Measurements from ENCODE around the gene ADAMTS1. TPM values are rescaled to one million over a fixed set of nuclear protein-coding genes. Genes with fewer than 3 reads are reported as not detected.
A peak's percentile ranks its signal among the peaks of the same experiment; 100 is the strongest.

Gene ADAMTS1
- total and polyA plus RNA-seq, 8 donors, result 12.2 to 268 (median 49.6) TPM

DNA sequence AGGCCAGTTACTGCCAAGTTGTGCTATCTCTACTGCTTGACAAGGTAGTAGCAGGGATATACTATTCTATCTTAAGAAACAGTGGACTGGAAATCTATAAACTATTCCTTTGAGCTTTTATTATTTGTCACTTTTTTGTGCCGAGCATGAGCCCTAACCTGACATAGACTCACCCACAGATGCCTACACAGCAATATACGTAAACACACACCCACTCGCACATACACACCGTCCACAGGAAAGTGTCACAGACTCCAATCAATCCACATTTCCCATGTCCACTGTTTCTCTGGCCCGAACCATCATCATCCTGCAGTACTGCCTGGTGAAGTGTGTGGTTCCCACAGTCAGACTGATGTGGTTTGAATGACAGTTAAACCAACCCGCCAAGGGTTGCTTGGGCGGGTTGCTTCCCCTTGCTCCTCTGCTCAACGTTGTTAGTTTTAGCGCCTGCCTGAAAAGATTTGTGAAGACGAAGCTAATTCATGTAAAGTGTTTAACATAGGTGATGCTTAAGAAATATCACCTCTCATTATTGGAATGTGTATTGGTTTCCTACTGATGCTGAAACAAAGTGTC is 47.2 kb downstream of the ADAMTS1 start:
- no peak for DNase-seq
- H3K27ac ChIP-seq, result peak overlapping the region in 2 of 5 donors; percentile 56 to 66
- 86 to 96% (median 94%) methylated on average over 10 of the region's 10 CpGs for WGBS, 5 donors

GRCh38 chr21:26795866-26796329 is 49.3 kb downstream of the ADAMTS1 start:
- intact Hi-C loops (cut with DNase I; ENCODE audit: low total_unique reads), result no loop called here
- H3K4me1 ChIP-seq, result peaks cover 0 to 13% (median 7%) of the 10 kb centered on the region in 4 donors

More for the DNA sequence above, 47.2 kb downstream of the ADAMTS1 start:
- Histone ChIP-seq H3K4me1 (peaks cover 0 to 13% (median 6%) of the 10 kb centered on the region in 4 donors), H3K4me3 (no peak overlapping the region), H3K27me3 (no peaks in the 10 kb centered on the region), H3K9me3 (no peaks in the 10 kb centered on the region), H3K36me3 (no peaks in the 10 kb centered on the region)
- intact Hi-C loops (cut with DNase I; ENCODE audit: low total_unique reads), result no loop called here
- TF ChIP-seq POLR2A (IDR thresholded peaks at IDR 0.05) (no peak), EP300 (IDR thresholded peaks at IDR 0.05) (no peak), POLR2AphosphoS5 (IDR thresholded peaks at IDR 0.05) (no peak)
- TF ChIP-seq, protein P1, sequence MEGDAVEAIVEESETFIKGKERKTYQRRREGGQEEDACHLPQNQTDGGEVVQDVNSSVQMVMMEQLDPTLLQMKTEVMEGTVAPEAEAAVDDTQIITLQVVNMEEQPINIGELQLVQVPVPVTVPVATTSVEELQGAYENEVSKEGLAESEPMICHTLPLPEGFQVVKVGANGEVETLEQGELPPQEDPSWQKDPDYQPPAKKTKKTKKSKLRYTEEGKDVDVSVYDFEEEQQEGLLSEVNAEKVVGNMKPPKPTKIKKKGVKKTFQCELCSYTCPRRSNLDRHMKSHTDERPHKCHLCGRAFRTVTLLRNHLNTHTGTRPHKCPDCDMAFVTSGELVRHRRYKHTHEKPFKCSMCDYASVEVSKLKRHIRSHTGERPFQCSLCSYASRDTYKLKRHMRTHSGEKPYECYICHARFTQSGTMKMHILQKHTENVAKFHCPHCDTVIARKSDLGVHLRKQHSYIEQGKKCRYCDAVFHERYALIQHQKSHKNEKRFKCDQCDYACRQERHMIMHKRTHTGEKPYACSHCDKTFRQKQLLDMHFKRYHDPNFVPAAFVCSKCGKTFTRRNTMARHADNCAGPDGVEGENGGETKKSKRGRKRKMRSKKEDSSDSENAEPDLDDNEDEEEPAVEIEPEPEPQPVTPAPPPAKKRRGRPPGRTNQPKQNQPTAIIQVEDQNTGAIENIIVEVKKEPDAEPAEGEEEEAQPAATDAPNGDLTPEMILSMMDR (IDR thresholded peaks at IDR 0.05), result no peak

DNA sequence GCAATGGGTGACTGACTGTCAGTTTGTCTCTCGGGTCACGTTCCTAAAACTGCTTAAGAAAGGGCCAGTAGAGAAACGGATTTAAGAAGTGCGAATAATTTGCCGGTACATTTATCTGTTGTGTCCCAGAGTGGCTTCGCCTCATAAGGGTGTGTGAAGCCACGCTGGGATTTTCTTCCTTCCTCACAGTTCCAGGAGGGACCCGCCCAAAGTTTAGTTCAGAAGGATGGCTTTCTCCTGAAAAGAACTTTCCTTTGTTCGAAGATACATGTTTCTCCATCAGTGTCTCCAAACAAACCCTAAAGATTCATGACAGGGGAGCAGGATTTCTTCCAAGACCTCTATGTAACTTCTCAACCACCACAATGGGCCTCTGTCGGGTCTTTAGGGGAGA is 49.8 kb downstream of the ADAMTS1 start:
- H3K9me3 ChIP-seq, result no peaks in the 10 kb centered on the region
- 72 to 83% (median 81%) methylated on average over 10 of the region's 10 CpGs for WGBS, 5 donors
- DNase-seq, result no peak
- no peaks in the 10 kb centered on the region for H3K36me3 ChIP-seq
- TF ChIP-seq POLR2AphosphoS5 (IDR thresholded peaks at IDR 0.05) (no peak), EP300 (IDR thresholded peaks at IDR 0.05) (no peak), POLR2A (IDR thresholded peaks at IDR 0.05) (no peak)
- TF ChIP-seq, protein P1 (IDR thresholded peaks at IDR 0.05), result no peak
- no peaks in the 10 kb centered on the region for H3K27me3 ChIP-seq
- intact Hi-C loops (cut with DNase I; ENCODE audit: low total_unique reads), result no loop called here
- peak overlapping the region; percentile 20 to 66 (median 53) for H3K27ac ChIP-seq
- H3K4me3 ChIP-seq, result no peak overlapping the region
- H3K4me1 ChIP-seq, result peaks cover 0 to 13% (median 8%) of the 10 kb centered on the region in 4 donors

More at GRCh38 chr21:26795866-26796329, 49.3 kb downstream of the ADAMTS1 start:
- H3K9me3 ChIP-seq, result no peaks in the 10 kb centered on the region
- peak; percentile 39 to 53 (median 41) for TF ChIP-seq POLR2AphosphoS5 (IDR thresholded peaks at IDR 0.05)
- TF ChIP-seq, protein P1 (IDR thresholded peaks at IDR 0.05), result no peak
- TF ChIP-seq POLR2A (IDR thresholded peaks at IDR 0.05), result no peak
- TF ChIP-seq EP300 (IDR thresholded peaks at IDR 0.05), result peak; percentile 49
- DNase-seq, result peak; percentile 32 to 90
- no peaks in the 10 kb centered on the region for H3K27me3 ChIP-seq
- H3K4me3 ChIP-seq, result no peak overlapping the region
- no peaks in the 10 kb centered on the region for H3K36me3 ChIP-seq
- peak overlapping the region; percentile 20 to 66 (median 56) for H3K27ac ChIP-seq
- 30 to 42% (median 35%) methylated on average over 6 of the region's 6 CpGs for WGBS, 5 donors

GRCh38 chr21:26794597-26795411 is 50.4 kb downstream of the ADAMTS1 start:
- no peaks in the 10 kb centered on the region for H3K36me3 ChIP-seq
- no peak for DNase-seq
- peaks cover 0 to 14% (median 10%) of the 10 kb centered on the region in 4 donors for H3K4me1 ChIP-seq
- TF ChIP-seq POLR2A (IDR thresholded peaks at IDR 0.05) (no peak), POLR2AphosphoS5 (IDR thresholded peaks at IDR 0.05) (no peak), EP300 (IDR thresholded peaks at IDR 0.05) (no peak)
- TF ChIP-seq, protein P1 (IDR thresholded peaks at IDR 0.05), result no peak
- peak overlapping the region in 3 of 5 donors; percentile 53 to 66 (median 60) for H3K27ac ChIP-seq
- 61 to 80% (median 68%) methylated on average over 5 of the region's 5 CpGs for WGBS, 5 donors
- intact Hi-C loops (cut with DNase I; ENCODE audit: low total_unique reads), result no loop called here
- H3K9me3 ChIP-seq, result no peaks in the 10 kb centered on the region
- H3K4me3 ChIP-seq, result no peak overlapping the region
- no peaks in the 10 kb centered on the region for H3K27me3 ChIP-seq

Measured in stomach (tissue), 9 donors.